ENCODE measurements around the gene ZNF462. TPM values are rescaled to one million over a fixed set of nuclear protein-coding genes. Genes with fewer than 3 reads are reported as not detected.
A peak's percentile ranks its signal among the peaks of the same experiment; 100 is the strongest.

The ZNF462 gene
- polyA plus RNA-seq, 1 donor, result 12.4 TPM

- no peak overlapping the region for H3K27ac ChIP-seq (ENCODE audit: low read length)
- no peaks in the 10 kb centered on the region for H3K4me1 ChIP-seq (ENCODE audit: control insufficient read depth, insufficient read depth, low read length)
- no peaks in the 10 kb centered on the region for H3K9me3 ChIP-seq (ENCODE audit: control insufficient read depth, low read depth, low read length)
- H3K36me3 ChIP-seq (ENCODE audit: control insufficient read depth, insufficient read depth, low read length), result peaks cover 32% of the 10 kb centered on the region
- H3K4me3 ChIP-seq (ENCODE audit: low read length), result no peak overlapping the region
- no peak for DNase-seq
- no peaks in the 10 kb centered on the region for H3K27me3 ChIP-seq (ENCODE audit: control insufficient read depth, insufficient read depth, low read length)
Observed at GRCh38 chr9:106958955-106959657, 96.1 kb downstream of the ZNF462 start.

- Histone ChIP-seq H3K27ac (ENCODE audit: low read length) (no peak overlapping the region), H3K4me3 (ENCODE audit: low read length) (no peak overlapping the region), H3K36me3 (ENCODE audit: control insufficient read depth, insufficient read depth, low read length) (peaks cover 30% of the 10 kb centered on the region), H3K9me3 (ENCODE audit: control insufficient read depth, low read depth, low read length) (no peaks in the 10 kb centered on the region), H3K4me1 (ENCODE audit: control insufficient read depth, insufficient read depth, low read length) (no peaks in the 10 kb centered on the region), H3K27me3 (ENCODE audit: control insufficient read depth, insufficient read depth, low read length) (no peaks in the 10 kb centered on the region)
- no peak for DNase-seq
- 88% methylated on average over 3 of the region's 5 CpGs for WGBS (ENCODE audit: insufficient coverage, low lambda C conversion rate)
Observed at GRCh38 chr9:106960258-106960657, 97.3 kb downstream of the ZNF462 start.

- Histone ChIP-seq H3K9me3 (ENCODE audit: control insufficient read depth, low read depth, low read length) (no peaks in the 10 kb centered on the region), H3K36me3 (ENCODE audit: control insufficient read depth, insufficient read depth, low read length) (peaks cover 25% of the 10 kb centered on the region), H3K4me1 (ENCODE audit: control insufficient read depth, insufficient read depth, low read length) (no peaks in the 10 kb centered on the region), H3K4me3 (ENCODE audit: low read length) (no peak overlapping the region), H3K27me3 (ENCODE audit: control insufficient read depth, insufficient read depth, low read length) (no peaks in the 10 kb centered on the region), H3K27ac (ENCODE audit: low read length) (no peak overlapping the region)
- WGBS (ENCODE audit: insufficient coverage, low lambda C conversion rate), result 100% methylated on average over 1 of the region's 2 CpGs
- no peak for DNase-seq
Observed at GRCh38 chr9:106961623-106962022, 98.7 kb downstream of the ZNF462 start.

DNA sequence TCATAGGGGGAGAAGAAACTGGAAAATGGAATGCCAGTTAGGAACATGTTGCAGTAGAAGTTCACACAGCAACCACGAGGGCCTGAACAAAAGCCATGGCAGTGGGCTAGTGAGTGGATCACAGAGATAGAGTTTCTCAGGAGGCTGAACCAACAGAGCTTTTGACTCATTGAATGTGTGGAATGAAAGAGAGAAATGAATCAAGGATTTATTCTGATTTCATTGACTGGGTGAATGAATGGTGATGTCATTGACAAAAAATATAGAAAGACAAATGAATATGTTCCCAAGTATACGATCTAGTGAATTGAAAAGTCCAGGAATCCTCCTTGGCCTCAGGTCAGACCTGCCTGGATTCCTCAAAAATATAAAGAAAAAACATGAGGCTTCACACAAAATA is 99.2 kb downstream of the ZNF462 start:
- Histone ChIP-seq H3K27ac (ENCODE audit: low read length) (no peak overlapping the region), H3K9me3 (ENCODE audit: control insufficient read depth, low read depth, low read length) (no peaks in the 10 kb centered on the region), H3K36me3 (ENCODE audit: control insufficient read depth, insufficient read depth, low read length) (peaks cover 22% of the 10 kb centered on the region), H3K4me3 (ENCODE audit: low read length) (no peak overlapping the region), H3K27me3 (ENCODE audit: control insufficient read depth, insufficient read depth, low read length) (no peaks in the 10 kb centered on the region), H3K4me1 (ENCODE audit: control insufficient read depth, insufficient read depth, low read length) (no peaks in the 10 kb centered on the region)
- no peak for DNase-seq
- WGBS (ENCODE audit: insufficient coverage, low lambda C conversion rate), result 89% methylated on average over 2 of the region's 2 CpGs

DNA sequence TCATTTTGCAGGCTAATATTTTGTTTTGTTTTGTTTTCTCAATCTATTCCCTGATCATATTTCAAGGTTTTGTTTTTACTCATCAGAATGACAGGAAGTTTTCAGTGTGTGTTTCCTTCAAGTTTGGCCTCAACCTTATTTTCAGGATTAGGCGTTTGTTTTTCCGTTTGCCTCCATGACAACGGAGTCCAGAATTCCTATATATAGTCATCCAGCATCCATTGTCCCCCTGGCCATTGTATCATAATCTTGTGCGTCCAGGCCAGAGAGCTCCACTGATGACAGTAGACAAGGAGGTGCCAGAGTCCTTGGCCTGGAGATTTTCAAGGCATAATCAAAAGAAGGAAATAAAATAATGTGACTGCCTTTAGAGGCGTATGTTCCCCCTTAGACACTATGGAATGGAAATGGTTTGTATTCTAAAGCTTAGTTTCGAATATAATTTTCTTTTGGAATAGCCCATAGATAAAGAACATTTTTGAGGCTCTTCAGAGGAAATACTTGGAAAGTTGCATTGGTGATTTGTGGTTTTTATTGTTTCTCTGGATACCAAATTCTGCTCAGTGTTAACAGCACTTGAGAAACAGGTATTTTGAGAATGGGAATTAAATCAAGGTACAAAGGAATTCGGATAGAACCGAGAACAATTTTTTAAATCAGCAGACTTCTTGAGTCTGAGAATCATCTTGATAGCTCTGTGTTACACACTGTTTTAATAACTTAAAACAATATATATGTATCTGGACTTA is 99.8 kb downstream of the ZNF462 start:
- 78% methylated on average over 1 of the region's 8 CpGs for WGBS (ENCODE audit: insufficient coverage, low lambda C conversion rate)
- H3K27ac ChIP-seq (ENCODE audit: low read length), result no peak overlapping the region
- H3K9me3 ChIP-seq (ENCODE audit: control insufficient read depth, low read depth, low read length), result no peaks in the 10 kb centered on the region
- DNase-seq, result peak in 1 of 2 donors; percentile 11
- H3K4me3 ChIP-seq (ENCODE audit: low read length), result no peak overlapping the region
- no peaks in the 10 kb centered on the region for H3K27me3 ChIP-seq (ENCODE audit: control insufficient read depth, insufficient read depth, low read length)
- peaks cover 18% of the 10 kb centered on the region for H3K36me3 ChIP-seq (ENCODE audit: control insufficient read depth, insufficient read depth, low read length)
- H3K4me1 ChIP-seq (ENCODE audit: control insufficient read depth, insufficient read depth, low read length), result no peaks in the 10 kb centered on the region

DNA sequence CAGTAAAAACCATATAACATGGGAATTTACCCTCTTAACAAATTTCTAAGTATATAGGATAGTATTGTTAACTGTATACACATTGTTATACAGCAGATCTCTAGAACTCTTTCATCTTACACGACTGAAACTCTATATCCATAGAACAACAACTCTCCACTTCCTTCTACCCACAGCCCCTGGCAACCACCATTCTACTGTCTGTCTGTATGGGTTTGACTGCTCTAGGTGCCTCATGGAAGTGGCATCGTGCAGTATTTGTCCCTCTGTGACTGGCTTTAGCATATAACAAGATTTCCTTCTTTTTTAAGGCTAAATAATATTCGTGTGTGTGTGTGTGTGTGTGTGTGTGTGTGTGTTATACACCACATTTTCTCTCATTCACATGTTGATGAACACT is 100.7 kb downstream of the ZNF462 start:
- no peaks in the 10 kb centered on the region for H3K9me3 ChIP-seq (ENCODE audit: control insufficient read depth, low read depth, low read length)
- no peak overlapping the region for H3K27ac ChIP-seq (ENCODE audit: low read length)
- H3K27me3 ChIP-seq (ENCODE audit: control insufficient read depth, insufficient read depth, low read length), result no peaks in the 10 kb centered on the region
- no peak overlapping the region for H3K4me3 ChIP-seq (ENCODE audit: low read length)
- WGBS (ENCODE audit: insufficient coverage, low lambda C conversion rate), result no CpG with 5 or more reads among the region's 3 CpGs
- H3K4me1 ChIP-seq (ENCODE audit: control insufficient read depth, insufficient read depth, low read length), result no peaks in the 10 kb centered on the region
- H3K36me3 ChIP-seq (ENCODE audit: control insufficient read depth, insufficient read depth, low read length), result peaks cover 15% of the 10 kb centered on the region
- no peak for DNase-seq

- no peaks in the 10 kb centered on the region for H3K4me1 ChIP-seq (ENCODE audit: control insufficient read depth, insufficient read depth, low read length)
- H3K4me3 ChIP-seq (ENCODE audit: low read length), result no peak overlapping the region
- 80% methylated on average over 2 of the region's 2 CpGs for WGBS (ENCODE audit: insufficient coverage, low lambda C conversion rate)
- no peak overlapping the region for H3K27ac ChIP-seq (ENCODE audit: low read length)
- H3K27me3 ChIP-seq (ENCODE audit: control insufficient read depth, insufficient read depth, low read length), result no peaks in the 10 kb centered on the region
- no peaks in the 10 kb centered on the region for H3K9me3 ChIP-seq (ENCODE audit: control insufficient read depth, low read depth, low read length)
- no peak for DNase-seq
- H3K36me3 ChIP-seq (ENCODE audit: control insufficient read depth, insufficient read depth, low read length), result peaks cover 12% of the 10 kb centered on the region
Observed at GRCh38 chr9:106964329-106964728, 101.4 kb downstream of the ZNF462 start.

- no peak overlapping the region for H3K4me3 ChIP-seq (ENCODE audit: low read length)
- no CpG with 5 or more reads among the region's 4 CpGs for WGBS (ENCODE audit: insufficient coverage, low lambda C conversion rate)
- H3K9me3 ChIP-seq (ENCODE audit: control insufficient read depth, low read depth, low read length), result no peaks in the 10 kb centered on the region
Observed at GRCh38 chr9:106964822-106965525, 102.0 kb downstream of the ZNF462 start.

GRCh38 chr9:106966481-106966880 is 103.5 kb downstream of the ZNF462 start:
- H3K9me3 ChIP-seq (ENCODE audit: control insufficient read depth, low read depth, low read length), result no peaks in the 10 kb centered on the region
- no peak overlapping the region for H3K27ac ChIP-seq (ENCODE audit: low read length)
- 0% methylated on average over 1 of the region's 1 CpG for WGBS (ENCODE audit: insufficient coverage, low lambda C conversion rate)
- H3K4me1 ChIP-seq (ENCODE audit: control insufficient read depth, insufficient read depth, low read length), result no peaks in the 10 kb centered on the region
- no peak for DNase-seq
- H3K36me3 ChIP-seq (ENCODE audit: control insufficient read depth, insufficient read depth, low read length), result peaks cover 16% of the 10 kb centered on the region
- H3K27me3 ChIP-seq (ENCODE audit: control insufficient read depth, insufficient read depth, low read length), result no peaks in the 10 kb centered on the region
- no peak overlapping the region for H3K4me3 ChIP-seq (ENCODE audit: low read length)

More at GRCh38 chr9:106964822-106965525, 102.0 kb downstream of the ZNF462 start:
- H3K27ac ChIP-seq (ENCODE audit: low read length), result no peak overlapping the region
- no peaks in the 10 kb centered on the region for H3K27me3 ChIP-seq (ENCODE audit: control insufficient read depth, insufficient read depth, low read length)
- no peaks in the 10 kb centered on the region for H3K4me1 ChIP-seq (ENCODE audit: control insufficient read depth, insufficient read depth, low read length)
- no peak for DNase-seq
- H3K36me3 ChIP-seq (ENCODE audit: control insufficient read depth, insufficient read depth, low read length), result peaks cover 16% of the 10 kb centered on the region

- no peaks in the 10 kb centered on the region for H3K9me3 ChIP-seq (ENCODE audit: control insufficient read depth, low read depth, low read length)
- no peak overlapping the region for H3K27ac ChIP-seq (ENCODE audit: low read length)
- DNase-seq, result no peak
- no peaks in the 10 kb centered on the region for H3K4me1 ChIP-seq (ENCODE audit: control insufficient read depth, insufficient read depth, low read length)
- H3K36me3 ChIP-seq (ENCODE audit: control insufficient read depth, insufficient read depth, low read length), result peaks cover 41% of the 10 kb centered on the region
- H3K27me3 ChIP-seq (ENCODE audit: control insufficient read depth, insufficient read depth, low read length), result no peaks in the 10 kb centered on the region
- H3K4me3 ChIP-seq (ENCODE audit: low read length), result no peak overlapping the region
Observed at GRCh38 chr9:106969696-106970095, 106.7 kb downstream of the ZNF462 start.

Data from large intestine (tissue), 3 donors.